OCI-LY1 (cell line): ENCODE data around the gene PLPP4.

ENCODE experiments used
- CTCF ChIP-seq: fragments of 200-600 bp; sonication (generic), shearing (Covaris generic); IDR thresholded peaks from 2 replicates; pipeline ENCODE4 v1.5.1; 2017; ENCODE audit warnings: mild to moderate bottlenecking, antibody characterized with exemption, low read length, moderate library complexity, mixed read lengths
- EZH2 ChIP-seq: fragments of 200-600 bp; sonication (generic), shearing (Covaris generic); IDR thresholded peaks from 2 replicates; pipeline ENCODE4 v1.8.0; 2017; ENCODE audit warnings: borderline replicate concordance, mixed run types, mild to moderate bottlenecking, antibody characterized with exemption, low read length, moderate library complexity, mixed read lengths

- TF ChIP-seq CTCF (no peak), EZH2 (no peak)
Observed at GRCh38 chr10:120493411-120494312, 36.6 kb downstream of the PLPP4 start.
